ENCODE data around the gene SCNN1B.

The SCNN1B gene

DNA sequence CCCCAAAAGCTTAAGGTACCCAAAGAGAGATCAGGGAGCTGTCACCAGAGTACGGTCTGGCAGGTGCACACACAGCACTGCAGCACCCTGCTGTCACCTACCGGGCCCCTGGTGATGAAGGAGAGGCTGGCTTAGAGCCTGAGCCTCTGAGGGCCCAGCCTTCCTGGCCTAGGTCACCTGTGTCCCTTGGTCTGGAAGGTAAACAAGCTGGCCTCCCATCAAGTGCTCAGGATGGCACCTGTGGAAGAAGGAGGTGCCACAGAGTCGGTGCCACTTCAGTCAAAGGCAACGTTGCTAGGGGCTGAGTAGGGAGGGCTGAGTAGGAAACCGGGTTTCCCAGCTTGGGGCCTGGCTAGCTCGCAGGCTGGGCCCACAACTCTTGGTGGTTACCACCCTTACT, 80.2 kb downstream of the SCNN1B start:
- Histone ChIP-seq H3K27ac (ENCODE audit: extremely low read depth, low read depth, low read length) (no peak overlapping the region), H3K4me1 (ENCODE audit: control insufficient read depth, insufficient read depth, low read length) (no peaks in the 10 kb centered on the region), H3K36me3 (ENCODE audit: control insufficient read depth in 2 of 2, insufficient read depth in 1 of 2, low read length in 2 of 2) (no peaks in the 10 kb centered on the region; a peak in 1 of 3 replicates), H3K4me3 (ENCODE audit: low read depth, low read length) (no peak overlapping the region), H3K9me3 (ENCODE audit: control insufficient read depth, insufficient read depth, low read depth, low read length) (no peaks in the 10 kb centered on the region)
- ChIA-PET CTCF (interaction anchor here (0.5 to 2.0 kb wide), 2 partner anchors 17 to 53 kb away, joined by 5 to 9 read pairs; no protein-coding TSS in a partner anchor), POLR2A (no interaction called here)
- TF ChIP-seq, protein P1, sequence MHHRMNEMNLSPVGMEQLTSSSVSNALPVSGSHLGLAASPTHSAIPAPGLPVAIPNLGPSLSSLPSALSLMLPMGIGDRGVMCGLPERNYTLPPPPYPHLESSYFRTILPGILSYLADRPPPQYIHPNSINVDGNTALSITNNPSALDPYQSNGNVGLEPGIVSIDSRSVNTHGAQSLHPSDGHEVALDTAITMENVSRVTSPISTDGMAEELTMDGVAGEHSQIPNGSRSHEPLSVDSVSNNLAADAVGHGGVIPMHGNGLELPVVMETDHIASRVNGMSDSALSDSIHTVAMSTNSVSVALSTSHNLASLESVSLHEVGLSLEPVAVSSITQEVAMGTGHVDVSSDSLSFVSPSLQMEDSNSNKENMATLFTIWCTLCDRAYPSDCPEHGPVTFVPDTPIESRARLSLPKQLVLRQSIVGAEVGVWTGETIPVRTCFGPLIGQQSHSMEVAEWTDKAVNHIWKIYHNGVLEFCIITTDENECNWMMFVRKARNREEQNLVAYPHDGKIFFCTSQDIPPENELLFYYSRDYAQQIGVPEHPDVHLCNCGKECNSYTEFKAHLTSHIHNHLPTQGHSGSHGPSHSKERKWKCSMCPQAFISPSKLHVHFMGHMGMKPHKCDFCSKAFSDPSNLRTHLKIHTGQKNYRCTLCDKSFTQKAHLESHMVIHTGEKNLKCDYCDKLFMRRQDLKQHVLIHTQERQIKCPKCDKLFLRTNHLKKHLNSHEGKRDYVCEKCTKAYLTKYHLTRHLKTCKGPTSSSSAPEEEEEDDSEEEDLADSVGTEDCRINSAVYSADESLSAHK (tag by site-specific recombination; IDR thresholded peaks at IDR 0.05), result no peak
- TF ChIP-seq ZNF221 (tag by site-specific recombination; IDR thresholded peaks at IDR 0.05; ENCODE audit: borderline replicate concordance) (no peak), TCF7L2 (IDR thresholded peaks at IDR 0.05; ENCODE audit: borderline replicate concordance, low read depth, low read length) (no peak), ZNF391 (tag by site-specific recombination; IDR thresholded peaks at IDR 0.05; ENCODE audit: borderline replicate concordance, low read depth) (no peak), ZNF2 (tag by site-specific recombination; IDR thresholded peaks at IDR 0.05) (no peak), ZNF600 (tag by site-specific recombination; IDR thresholded peaks at IDR 0.05) (no peak)
- TF ChIP-seq, protein P2, sequence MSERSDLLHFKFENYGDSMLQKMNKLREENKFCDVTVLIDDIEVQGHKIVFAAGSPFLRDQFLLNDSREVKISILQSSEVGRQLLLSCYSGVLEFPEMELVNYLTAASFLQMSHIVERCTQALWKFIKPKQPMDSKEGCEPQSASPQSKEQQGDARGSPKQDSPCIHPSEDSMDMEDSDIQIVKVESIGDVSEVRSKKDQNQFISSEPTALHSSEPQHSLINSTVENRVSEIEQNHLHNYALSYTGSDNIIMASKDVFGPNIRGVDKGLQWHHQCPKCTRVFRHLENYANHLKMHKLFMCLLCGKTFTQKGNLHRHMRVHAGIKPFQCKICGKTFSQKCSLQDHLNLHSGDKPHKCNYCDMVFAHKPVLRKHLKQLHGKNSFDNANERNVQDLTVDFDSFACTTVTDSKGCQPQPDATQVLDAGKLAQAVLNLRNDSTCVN (tag by site-specific recombination; optimal IDR thresholded peaks at IDR 0.05), result no peak
- TF ChIP-seq, protein P3, sequence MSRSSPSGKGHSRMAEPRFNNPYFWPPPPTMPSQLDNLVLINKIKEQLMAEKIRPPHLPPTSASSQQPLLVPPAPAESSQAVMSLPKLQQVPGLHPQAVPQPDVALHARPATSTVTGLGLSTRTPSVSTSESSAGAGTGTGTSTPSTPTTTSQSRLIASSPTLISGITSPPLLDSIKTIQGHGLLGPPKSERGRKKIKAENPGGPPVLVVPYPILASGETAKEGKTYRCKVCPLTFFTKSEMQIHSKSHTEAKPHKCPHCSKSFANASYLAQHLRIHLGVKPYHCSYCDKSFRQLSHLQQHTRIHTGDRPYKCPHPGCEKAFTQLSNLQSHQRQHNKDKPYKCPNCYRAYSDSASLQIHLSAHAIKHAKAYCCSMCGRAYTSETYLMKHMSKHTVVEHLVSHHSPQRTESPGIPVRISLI (tag by site-specific recombination; IDR thresholded peaks at IDR 0.05), result no peak

DNA sequence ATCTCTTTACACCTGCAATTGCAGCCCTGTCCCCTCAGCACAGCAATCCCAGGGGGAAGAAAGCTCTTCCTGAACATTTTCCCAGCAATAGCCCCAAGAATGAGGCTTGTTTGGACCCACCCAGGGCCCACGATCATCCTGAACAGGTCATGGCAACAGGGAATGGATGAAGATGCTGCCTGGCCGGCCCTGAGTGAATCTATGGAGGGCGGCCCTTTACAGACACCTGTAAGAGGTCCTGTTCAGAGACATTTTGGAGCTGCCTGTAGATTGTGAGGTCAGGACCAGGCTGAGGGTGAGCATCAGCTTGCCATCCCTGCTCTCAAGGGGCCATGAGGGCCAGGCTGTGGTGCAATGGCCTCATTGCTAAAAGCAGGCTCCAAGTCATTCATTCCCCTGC, 81.8 kb downstream of the SCNN1B start:
- H3K9me3 ChIP-seq (ENCODE audit: control insufficient read depth, insufficient read depth, low read depth, low read length), result no peaks in the 10 kb centered on the region
- no peaks in the 10 kb centered on the region for H3K4me1 ChIP-seq (ENCODE audit: control insufficient read depth, insufficient read depth, low read length)
- ChIA-PET CTCF (interaction anchor here (0.6 to 2.0 kb wide), 3 partner anchors 11 to 51 kb away, joined by 4 to 9 read pairs (median 4); no protein-coding TSS in a partner anchor), POLR2A (no interaction called here)
- H3K36me3 ChIP-seq (ENCODE audit: control insufficient read depth in 2 of 2, insufficient read depth in 1 of 2, low read length in 2 of 2), result peaks cover 0 to 4% of the 10 kb centered on the region in 2 experiments; a peak in 2 of 3 replicates
- no peak overlapping the region for H3K4me3 ChIP-seq (ENCODE audit: low read depth, low read length)
- H3K27ac ChIP-seq (ENCODE audit: extremely low read depth, low read depth, low read length), result no peak overlapping the region
- TF ChIP-seq, protein P4, sequence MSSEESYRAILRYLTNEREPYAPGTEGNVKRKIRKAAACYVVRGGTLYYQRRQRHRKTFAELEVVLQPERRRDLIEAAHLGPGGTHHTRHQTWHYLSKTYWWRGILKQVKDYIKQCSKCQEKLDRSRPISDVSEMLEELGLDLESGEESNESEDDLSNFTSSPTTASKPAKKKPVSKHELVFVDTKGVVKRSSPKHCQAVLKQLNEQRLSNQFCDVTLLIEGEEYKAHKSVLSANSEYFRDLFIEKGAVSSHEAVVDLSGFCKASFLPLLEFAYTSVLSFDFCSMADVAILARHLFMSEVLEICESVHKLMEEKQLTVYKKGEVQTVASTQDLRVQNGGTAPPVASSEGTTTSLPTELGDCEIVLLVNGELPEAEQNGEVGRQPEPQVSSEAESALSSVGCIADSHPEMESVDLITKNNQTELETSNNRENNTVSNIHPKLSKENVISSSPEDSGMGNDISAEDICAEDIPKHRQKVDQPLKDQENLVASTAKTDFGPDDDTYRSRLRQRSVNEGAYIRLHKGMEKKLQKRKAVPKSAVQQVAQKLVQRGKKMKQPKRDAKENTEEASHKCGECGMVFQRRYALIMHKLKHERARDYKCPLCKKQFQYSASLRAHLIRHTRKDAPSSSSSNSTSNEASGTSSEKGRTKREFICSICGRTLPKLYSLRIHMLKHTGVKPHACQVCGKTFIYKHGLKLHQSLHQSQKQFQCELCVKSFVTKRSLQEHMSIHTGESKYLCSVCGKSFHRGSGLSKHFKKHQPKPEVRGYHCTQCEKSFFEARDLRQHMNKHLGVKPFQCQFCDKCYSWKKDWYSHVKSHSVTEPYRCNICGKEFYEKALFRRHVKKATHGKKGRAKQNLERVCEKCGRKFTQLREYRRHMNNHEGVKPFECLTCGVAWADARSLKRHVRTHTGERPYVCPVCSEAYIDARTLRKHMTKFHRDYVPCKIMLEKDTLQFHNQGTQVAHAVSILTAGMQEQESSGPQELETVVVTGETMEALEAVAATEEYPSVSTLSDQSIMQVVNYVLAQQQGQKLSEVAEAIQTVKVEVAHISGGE (tag by site-specific recombination; conservative IDR thresholded peaks at IDR 0.05; ENCODE audit: low read depth), result no peak
- TF ChIP-seq SP3 (tag by site-specific recombination; IDR thresholded peaks at IDR 0.05) (no peak), ZNF558 (tag by site-specific recombination; IDR thresholded peaks at IDR 0.05) (no peak), ZNF658 (tag by site-specific recombination; IDR thresholded peaks at IDR 0.05) (no peak), ZBTB8A (tag by site-specific recombination; IDR thresholded peaks at IDR 0.05) (no peak), GLIS2 (tag by site-specific recombination; IDR thresholded peaks at IDR 0.05) (no peak), ZNF747 (tag by site-specific recombination; IDR thresholded peaks at IDR 0.05) (no peak), YY1 (tag by site-specific recombination; IDR thresholded peaks at IDR 0.05) (no peak), KLF10 (tag by site-specific recombination; IDR thresholded peaks at IDR 0.05) (no peak), ZNF843 (tag by site-specific recombination; IDR thresholded peaks at IDR 0.05) (no peak)
- TF ChIP-seq, protein P5, sequence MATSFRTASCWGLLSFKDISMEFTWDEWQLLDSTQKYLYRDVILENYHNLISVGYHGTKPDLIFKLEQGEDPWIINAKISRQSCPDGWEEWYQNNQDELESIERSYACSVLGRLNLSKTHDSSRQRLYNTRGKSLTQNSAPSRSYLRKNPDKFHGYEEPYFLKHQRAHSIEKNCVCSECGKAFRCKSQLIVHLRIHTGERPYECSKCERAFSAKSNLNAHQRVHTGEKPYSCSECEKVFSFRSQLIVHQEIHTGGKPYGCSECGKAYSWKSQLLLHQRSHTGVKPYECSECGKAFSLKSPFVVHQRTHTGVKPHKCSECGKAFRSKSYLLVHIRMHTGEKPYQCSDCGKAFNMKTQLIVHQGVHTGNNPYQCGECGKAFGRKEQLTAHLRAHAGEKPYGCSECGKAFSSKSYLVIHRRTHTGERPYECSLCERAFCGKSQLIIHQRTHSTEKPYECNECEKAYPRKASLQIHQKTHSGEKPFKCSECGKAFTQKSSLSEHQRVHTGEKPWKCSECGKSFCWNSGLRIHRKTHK (tag by site-specific recombination; IDR thresholded peaks at IDR 0.05), result no peak
- TF ChIP-seq, protein P6, sequence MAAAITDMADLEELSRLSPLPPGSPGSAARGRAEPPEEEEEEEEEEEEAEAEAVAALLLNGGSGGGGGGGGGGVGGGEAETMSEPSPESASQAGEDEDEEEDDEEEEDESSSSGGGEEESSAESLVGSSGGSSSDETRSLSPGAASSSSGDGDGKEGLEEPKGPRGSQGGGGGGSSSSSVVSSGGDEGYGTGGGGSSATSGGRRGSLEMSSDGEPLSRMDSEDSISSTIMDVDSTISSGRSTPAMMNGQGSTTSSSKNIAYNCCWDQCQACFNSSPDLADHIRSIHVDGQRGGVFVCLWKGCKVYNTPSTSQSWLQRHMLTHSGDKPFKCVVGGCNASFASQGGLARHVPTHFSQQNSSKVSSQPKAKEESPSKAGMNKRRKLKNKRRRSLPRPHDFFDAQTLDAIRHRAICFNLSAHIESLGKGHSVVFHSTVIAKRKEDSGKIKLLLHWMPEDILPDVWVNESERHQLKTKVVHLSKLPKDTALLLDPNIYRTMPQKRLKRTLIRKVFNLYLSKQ (tag by site-specific recombination; IDR thresholded peaks at IDR 0.05; ENCODE audit: borderline replicate concordance), result no peak
- TF ChIP-seq, protein P7, sequence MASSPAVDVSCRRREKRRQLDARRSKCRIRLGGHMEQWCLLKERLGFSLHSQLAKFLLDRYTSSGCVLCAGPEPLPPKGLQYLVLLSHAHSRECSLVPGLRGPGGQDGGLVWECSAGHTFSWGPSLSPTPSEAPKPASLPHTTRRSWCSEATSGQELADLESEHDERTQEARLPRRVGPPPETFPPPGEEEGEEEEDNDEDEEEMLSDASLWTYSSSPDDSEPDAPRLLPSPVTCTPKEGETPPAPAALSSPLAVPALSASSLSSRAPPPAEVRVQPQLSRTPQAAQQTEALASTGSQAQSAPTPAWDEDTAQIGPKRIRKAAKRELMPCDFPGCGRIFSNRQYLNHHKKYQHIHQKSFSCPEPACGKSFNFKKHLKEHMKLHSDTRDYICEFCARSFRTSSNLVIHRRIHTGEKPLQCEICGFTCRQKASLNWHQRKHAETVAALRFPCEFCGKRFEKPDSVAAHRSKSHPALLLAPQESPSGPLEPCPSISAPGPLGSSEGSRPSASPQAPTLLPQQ (tag by site-specific recombination; IDR thresholded peaks at IDR 0.05), result no peak

Data from HEK293 (cell line).